HG03039 (cell line): ENCODE results near the gene GPR26.
"Not testable (repeated sequence)": the region's sequence is repeated elsewhere in the genome, so short reads cannot be mapped to it uniquely, and the experiment has no call there.

Experiments used
- ATAC-seq: cut with Tn5 transposase; IDR thresholded peaks from one replicate; pipeline ENCODE4 v1.9.1; 2021; ENCODE audit warnings: mild to moderate bottlenecking, moderate library complexity; ENCODE audit not compliant: unreplicated experiment

The GPR26 gene

DNA sequence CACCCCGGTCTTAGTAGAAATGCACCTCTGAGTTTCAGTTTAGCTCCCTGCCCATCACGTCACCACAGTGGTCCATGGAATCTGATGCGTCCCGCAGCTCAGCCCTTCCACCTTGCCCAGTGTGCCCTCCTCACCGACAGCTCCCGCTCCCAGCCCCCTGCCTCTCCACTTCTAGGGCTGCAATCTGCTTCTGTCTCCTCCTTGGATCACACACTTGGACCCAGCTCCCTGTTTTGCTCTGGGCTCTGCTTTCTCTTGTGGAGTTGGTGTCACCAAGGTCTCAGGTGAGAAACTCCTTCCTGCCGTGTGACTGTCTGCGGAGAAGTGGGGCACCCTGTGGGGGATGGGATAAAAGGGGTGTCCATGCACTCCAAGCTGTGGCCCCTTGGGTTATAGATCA lies 37.9 kb downstream of the GPR26 start:
- ATAC-seq, result no peak

GRCh38 chr10:123704812-123705211 lies 38.7 kb downstream of the GPR26 start:
- no peak for ATAC-seq

- no peak for ATAC-seq
Measured at GRCh38 chr10:123706236-123706635, 40.1 kb downstream of the GPR26 start.

- no peak for ATAC-seq
Measured at GRCh38 chr10:123715546-123715945, 49.4 kb downstream of the GPR26 start.

DNA sequence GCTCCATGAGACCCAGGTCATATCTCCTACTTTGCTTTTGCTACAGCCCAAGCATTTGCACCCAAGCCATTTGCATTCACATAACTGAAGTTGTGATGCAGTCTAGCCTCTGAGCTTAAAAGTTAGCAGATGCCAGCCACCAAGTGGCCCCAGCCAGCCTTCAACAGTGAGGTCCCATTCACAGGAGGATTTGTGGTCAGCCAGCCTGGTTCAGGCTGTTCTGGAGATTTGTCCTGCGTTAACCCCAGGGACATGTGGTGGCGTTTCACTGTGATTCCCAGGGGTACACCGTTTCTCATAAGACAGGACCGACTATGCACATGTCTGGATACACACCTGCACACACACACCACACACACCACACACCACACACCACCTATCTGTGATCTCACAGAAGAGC lies 51.2 kb downstream of the GPR26 start:
- no peak for ATAC-seq

DNA sequence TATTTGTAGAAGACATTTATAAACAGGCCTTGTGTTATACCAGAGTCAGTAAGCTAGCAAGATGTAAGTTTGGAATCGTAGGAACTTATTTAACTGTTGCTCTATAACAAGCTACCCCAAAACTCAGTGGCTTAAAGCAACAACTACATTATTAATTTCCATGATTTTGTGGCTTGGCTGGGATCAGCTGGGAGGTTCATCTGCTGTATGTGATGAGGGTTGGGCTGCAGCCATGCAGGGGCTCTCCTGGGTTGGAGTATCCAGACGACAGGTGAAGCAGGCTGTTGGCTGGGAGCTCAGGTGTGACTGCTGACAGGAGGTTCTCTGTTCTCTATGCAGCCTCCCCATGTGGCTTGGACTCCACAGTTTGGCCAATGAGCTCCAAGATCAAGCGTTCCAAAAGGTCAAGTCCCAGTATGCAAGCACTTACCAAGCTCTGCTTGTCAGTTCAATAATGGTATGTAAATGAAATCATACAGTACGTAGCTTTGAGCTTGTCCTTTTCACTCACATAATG lies 52.4 kb downstream of the GPR26 start:
- no peak for ATAC-seq

GRCh38 chr10:123720536-123720935 lies 54.4 kb downstream of the GPR26 start:
- ATAC-seq, result no peak

- no peak for ATAC-seq
Measured at GRCh38 chr10:123721441-123722049, 55.4 kb downstream of the GPR26 start.

DNA sequence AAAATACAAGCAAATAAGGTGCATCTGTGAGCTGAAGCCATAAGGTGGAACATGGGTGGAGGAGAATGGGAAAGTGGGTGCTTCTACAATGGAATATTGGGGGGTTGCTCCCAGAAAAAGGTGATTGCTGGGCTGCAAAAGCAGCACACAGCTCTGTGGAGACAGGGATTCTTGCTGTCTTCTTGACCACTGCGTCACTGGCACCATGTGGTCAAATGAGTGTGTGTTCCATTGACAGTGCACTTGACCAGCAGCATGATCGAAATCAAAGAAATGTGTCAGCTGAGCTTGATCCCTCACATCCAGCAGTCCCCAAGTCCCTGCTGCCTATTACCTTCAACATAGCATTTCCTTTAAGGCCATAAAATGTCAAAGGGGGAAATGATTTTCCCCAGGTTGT lies 56.2 kb downstream of the GPR26 start:
- no peak for ATAC-seq

DNA sequence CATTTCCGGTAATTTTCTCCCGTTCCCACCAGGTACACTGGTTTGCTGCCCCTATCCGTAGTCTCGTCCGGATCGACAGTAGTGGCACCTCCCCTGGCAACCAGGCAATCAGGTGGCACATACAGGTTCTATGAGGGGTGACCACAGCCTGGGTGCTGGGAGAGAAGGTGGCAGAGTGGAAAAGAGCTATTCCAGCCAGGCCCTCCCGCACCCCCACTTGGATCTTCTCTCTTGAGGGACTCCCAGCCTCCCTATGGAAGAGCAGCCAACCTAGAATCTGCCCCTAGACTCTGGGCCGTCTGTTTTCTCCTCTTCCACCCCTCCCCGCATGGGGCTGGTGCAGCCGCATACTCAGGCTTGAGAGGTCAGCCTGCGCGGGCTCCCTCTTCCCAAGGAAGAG lies 58.6 kb downstream of the GPR26 start:
- no peak for ATAC-seq

- no peak for ATAC-seq
Measured at GRCh38 chr10:123726381-123726780, 60.2 kb downstream of the GPR26 start.

DNA sequence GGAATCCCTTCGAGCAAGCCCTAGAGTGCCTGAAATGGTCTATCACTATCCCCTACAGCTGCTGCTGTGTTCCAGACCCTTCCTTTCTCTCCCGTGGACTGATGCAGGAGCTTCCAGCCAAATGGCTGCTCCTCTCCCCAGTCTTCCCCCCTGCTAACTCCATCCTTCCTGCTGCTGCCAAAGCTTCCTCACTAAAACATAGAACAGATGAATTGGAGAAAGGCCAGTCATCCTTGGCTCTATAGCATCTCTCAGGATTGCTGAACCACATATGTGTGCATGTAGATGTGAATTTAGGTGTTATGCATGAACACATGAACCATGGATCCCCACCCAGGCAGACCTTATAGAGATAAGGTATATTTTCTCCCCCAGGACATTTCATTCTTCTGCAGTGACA lies 60.7 kb downstream of the GPR26 start:
- no peak for ATAC-seq

- ATAC-seq, result no peak
Measured at GRCh38 chr10:123729523-123729922, 63.4 kb downstream of the GPR26 start.

GRCh38 chr10:123736917-123737316 lies 70.8 kb downstream of the GPR26 start:
- not testable (repeated sequence) for ATAC-seq

DNA sequence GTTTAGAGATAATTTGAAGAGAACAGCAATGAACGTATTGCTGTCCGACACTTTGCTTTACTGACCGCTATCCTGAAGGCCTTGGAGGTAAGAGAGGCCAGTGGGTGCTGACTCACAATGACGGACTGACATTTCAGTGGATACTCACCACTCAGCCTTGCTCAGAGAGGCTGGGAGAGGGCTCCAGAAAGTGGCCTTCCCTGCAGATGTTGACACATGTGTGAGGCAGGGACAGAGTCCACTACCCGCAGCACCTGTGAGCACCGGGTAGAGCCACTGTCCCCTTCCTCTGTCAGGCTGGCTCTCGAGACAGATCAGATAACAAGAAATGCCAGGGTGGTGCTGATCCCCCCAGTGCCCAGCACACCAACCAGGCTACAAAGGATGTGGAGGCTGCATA lies 75.0 kb downstream of the GPR26 start:
- ATAC-seq, result no peak

DNA sequence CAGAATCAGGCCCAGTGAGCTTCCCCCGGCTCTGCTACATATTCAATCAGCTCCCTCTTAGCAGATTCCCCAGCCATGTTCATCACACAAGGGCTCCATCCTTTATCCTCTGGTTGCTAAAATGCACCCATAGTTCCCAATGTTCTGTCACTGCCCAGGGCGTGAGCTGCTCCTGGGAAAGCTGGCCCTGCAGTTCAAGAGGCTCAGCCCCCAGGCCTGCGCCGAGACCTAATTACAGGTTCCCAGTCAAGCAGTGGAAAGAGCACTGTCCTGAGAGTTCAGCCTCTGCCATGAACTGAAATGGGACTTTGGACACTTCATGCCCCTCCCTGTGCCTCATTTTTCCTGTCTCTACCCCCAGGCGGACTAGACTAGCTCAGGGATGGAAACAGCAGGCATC lies 75.6 kb downstream of the GPR26 start:
- ATAC-seq, result no peak

- no peak for ATAC-seq
Measured at GRCh38 chr10:123742751-123743440, 76.7 kb downstream of the GPR26 start.

DNA sequence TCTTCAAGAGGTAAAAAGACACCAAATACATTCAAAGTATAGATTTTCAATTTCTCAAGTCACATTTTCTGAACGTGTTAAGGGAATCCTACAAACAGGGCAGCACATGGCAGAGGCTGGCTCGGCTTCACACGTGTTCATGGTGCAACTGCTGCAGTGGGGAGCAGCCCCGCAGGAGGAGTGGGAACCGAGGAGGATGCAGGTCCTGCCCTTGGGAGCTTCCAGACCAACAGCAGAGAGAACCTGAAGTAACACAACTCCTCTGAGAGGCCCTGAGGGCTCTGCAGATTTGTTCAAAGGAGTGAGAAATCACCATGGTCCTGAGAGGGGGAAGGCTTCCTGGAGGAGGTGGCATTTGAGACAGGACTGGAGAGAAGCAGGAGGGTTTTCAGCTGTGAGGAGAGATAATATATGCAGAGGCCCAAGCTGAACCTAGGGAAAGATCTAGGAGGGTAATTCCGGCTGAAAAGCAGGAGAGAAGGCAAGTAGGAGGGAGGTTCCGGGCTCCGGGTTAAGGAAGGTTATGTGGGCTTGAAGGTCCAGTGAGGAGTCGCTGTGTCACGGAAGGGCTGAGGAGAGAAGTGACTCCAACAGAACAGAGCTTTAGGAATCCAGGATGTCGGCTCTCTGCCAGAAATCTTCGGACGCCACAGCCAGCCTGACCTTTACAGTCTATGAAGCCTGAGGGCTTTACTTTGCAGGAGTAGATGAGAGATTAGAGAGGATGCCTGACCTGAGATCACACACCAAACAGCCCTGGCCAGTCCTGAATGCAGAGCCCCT lies 77.5 kb downstream of the GPR26 start:
- ATAC-seq, result no peak

DNA sequence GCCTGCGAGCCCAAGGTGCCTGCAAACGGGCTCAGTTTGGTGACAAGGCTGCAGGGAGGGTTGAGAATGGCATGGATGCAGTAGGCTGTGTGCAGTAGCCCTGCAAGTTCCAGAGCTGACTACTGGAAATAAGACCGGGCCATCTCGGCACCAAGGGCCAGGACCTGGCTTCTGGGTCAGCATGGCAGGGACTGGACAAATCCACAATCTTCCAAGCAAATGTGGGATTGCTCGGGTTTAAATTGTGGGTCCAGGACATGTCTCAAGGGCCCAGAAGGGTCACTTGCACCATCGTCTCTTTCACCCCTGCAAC lies 78.0 kb downstream of the GPR26 start:
- no peak for ATAC-seq
